GM18508 (cell line): ENCODE data around the gene MINDY4.

Experiments
- ATAC-seq: cut with Tn5 transposase; IDR thresholded peaks from one replicate; pipeline ENCODE4 v1.9.1; 2021; ENCODE audit warnings: moderate number of reproducible peaks; ENCODE audit not compliant: insufficient read depth, unreplicated experiment

Gene MINDY4

DNA sequence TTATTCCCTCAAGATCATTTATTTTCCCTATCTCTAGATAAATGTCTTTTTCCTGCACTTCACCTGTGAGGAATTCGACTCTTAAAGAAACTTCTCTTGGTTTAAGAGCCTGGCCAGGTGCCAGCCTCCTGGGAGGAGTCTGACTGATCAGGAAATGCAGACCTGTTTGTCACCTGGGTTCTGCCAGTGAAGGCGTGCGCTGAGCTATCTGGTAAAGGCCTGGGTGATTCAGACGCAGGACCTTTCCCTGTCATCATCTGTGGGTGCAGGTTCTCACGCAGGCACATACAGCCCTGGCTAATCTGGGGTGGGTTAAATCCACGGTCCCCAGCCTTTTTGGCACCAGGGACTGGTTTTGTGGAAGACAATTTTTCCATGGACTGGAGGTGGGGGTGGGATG is 75.2 kb downstream of the MINDY4 start:
- no peak for ATAC-seq

DNA sequence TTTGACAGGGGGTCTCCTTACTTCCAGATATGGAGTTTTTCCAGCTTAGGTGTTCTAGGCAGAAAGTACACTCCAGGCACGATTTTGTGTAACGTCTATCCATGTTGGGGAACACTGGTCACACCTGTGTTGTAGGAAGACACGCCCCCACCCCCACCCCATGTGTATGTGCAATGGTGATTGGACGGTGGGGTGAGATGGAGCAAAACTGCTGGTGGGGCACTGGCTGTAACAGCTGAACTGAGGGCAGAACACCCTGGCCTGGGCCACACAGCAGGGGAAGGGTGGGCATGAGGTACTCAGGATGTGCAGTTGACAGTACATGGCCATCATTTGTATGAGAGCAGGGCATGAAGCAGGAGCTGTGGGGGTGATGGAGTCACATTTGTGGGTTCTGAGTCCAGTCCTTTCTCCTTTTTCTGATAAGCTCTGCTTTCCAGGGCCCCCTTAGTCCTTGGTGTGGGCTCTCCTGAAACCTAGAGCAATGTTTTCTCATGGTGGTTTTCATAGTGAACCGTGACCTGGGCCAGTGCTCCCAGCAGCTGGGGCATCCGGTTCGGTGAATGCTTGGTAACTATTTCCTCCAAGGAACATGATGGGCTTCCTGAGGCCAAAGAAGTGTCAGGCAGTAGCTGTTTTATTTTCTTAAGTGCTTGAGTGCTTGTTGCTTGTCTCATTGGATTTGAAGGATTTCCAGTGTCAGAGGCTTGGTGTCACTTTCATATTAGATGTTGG is 77.1 kb downstream of the MINDY4 start:
- no peak for ATAC-seq

DNA sequence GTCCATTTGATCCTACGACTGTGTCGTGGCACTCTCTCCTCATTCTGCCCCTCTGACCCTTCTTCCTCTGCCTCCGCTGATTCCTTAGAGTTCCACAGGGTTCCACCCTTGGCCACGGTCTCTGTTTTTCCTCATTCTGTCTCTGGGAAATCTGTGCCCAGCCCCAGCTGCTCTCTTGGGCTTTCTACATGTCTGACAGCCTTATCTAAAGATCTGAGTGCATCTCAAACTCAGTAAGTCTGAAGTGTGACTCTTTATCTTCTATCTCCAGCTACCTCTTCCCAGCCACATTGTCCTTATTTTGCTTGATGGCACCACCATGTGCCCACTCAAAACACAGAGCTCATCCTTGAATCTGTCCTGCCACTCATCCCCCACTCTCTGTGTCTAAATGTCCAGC is 78.3 kb downstream of the MINDY4 start:
- ATAC-seq, result no peak

DNA sequence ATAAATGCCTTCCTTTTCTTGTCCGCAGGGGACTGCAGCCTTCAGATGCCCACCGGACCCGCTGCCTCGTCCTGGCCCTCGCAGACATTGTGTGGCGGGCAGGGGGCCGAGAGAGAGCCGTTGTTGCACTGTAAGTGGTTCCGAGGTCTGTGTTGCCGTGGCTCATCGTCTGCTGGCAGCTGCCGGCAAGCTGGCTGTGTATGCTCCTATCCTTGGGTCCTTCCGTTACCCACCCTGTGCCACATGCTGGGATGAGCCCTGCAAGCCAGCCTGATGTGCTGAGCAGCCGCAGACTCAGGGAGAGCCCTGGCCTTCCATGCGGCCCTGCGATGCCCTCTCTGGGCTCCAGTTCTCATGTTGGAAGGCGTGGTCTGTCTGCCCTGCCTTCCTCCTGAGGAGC is 79.2 kb downstream of the MINDY4 start:
- no peak for ATAC-seq

DNA sequence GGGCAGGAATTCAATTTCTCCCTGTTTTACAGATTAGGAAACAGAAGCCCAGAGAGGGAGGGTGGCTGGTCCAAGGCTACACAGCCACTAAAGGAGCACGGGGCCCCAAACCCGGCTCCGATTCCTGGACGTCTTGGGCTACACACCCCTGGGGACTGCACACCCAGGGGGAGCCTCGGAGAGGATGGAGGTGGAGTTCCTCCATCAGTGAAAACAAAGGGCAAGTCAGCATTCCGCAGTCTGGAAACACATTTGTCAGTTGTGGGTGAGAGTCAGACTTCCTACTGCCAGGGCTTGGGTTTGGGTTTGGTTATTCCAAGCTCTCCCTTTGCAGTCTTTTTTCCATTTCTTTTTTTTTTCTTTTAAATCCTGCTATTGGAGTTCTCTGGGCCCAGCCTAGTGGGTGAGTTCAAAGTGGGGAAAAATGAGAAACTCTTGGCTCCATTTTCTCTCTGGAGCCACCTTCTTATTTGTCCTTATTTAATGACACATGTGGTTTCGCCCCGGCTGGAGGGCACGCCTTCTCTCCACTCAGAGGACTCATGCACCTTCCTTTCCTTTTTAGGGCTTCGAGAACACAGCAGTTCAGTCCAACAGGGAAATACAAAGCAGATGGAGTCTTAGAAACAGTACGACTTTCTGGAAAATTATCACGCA is 80.6 kb downstream of the MINDY4 start:
- ATAC-seq, result no peak

DNA sequence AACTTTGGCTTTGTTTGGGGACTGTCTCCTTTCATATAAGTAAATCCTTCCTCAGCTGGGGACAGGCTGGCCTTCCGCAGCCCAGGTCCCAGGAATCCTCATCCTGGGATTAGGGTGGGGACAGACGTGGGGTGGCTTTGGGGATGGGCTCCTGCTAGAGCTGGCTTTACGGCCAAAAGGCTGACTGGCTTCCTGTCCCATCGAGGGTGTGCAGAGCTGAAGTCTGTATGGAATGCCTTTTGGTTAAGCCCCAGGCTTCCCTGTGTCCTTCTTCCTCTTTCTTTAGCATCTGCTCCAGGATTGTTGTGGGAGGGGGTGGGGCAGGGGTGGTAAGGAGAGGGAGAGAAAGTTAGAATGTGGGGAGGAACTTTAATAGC is 81.1 kb downstream of the MINDY4 start:
- ATAC-seq, result no peak

DNA sequence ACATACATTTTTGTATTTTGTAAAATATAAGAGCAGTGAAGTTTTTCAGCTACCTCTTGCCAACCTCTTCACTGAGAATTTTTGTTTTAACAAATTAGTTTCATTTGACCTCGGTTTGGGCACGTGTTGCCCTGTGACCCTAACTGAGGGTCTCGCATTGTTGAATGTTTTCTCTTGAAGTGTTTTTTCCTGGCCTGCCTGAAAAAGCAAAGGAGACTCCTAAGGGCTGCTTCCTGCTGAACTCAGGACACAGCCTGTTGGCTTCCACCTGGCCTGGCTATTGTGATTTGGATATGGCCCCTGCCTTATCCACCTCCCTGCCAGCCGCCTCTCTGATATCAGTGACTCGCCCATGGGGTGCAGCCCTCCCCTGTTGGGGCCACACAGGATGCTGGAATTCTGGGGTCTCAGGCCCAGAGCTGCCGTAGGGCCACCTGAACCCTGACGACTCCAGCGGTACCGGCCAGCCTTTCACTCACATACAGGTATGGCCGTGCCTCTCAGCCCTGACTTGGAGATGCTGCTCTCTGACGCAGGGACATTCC is 81.6 kb downstream of the MINDY4 start:
- no peak for ATAC-seq

DNA sequence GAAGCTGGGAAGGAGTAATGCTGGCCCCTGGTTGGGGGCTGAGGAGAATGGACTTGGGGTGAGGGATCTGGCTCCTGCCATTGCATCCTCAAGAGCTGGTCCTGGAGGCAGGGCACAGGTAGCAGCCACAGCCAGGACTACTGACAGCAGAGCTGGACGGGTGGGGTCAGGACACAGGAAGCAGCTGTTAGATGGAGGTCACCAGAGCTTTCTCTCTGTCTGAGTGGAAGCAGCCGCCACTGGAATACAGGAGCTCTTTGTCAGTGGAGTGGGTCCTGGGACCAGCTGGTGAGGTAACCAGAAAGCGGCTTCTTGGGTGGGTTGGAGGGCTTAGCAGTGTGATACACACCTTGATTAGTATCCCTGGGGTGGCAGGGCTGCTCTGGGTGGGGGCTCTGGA is 82.4 kb downstream of the MINDY4 start:
- no peak for ATAC-seq

DNA sequence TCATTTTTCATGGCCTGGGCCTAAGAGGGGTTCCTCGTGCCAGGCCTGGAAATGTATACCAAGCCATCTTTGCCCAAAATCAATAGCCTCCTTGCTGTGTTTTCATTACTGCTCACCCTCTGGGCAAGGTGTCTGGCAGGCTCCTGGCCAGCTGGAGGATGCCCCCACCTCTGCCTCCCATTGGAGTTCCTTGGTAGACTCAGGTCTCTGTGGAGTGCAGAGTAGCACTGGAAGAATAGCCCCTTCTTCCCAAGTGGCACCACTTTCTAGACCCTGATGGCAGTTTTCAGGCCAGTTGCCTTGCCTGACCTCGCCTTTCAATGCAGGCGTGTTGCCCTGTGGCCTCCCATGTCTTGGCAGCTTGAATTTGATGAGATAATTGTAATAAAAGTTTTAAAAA is 84.7 kb downstream of the MINDY4 start:
- ATAC-seq, result no peak

DNA sequence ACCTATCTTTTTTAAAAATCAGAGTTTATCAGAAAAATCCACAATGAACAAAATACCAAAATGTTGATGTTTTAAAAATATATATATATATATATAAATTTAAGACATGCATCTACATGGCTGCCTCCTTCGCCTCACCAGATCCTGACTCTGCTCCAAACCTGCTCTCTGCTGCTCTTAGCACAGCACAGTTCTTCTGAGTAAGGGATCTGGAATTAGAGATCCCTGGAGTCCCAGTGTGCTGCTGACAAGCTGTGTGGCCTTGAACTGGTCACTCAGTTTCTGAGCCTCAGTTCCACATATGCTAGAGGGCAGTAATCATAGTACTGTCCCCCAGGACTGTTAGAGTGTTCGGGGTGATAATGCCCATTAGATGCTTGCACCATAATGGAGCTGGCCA is 87.4 kb downstream of the MINDY4 start:
- no peak for ATAC-seq

DNA sequence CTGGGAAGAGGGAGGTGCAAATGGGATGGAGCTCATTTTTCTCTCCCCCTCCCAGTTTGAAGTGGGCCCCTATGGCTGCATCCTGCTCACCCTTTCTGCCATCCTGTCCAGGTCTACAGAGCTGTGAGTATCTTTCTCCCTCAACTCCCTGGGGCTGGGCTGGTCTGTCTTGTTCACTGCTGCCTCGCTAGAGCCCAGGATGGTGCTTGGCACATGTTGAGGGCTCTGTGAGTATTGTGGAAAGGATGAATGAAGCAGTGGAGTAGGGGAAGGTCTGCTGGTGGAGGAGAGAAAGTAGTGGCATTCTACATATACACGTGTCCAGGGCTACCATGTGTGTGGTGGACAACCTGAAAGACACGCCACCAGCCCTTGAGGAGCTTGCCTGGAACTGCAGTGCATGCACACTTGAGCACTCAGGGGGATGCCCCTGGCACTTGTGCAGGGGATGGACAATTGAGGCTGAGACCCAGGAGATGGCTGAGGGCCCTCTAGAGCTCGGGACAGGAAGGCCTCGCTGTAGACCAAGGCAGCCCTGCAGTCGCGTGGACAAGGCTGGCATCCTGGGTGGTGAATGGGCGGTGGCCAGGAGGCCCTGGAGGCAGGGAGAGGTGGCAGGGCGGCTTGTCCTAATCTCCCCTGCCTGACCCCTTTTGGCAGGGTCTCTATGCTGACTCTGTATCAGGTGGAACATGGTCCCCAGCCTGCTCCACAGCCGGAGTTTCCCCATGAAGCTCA is 88.2 kb downstream of the MINDY4 start:
- no peak for ATAC-seq

DNA sequence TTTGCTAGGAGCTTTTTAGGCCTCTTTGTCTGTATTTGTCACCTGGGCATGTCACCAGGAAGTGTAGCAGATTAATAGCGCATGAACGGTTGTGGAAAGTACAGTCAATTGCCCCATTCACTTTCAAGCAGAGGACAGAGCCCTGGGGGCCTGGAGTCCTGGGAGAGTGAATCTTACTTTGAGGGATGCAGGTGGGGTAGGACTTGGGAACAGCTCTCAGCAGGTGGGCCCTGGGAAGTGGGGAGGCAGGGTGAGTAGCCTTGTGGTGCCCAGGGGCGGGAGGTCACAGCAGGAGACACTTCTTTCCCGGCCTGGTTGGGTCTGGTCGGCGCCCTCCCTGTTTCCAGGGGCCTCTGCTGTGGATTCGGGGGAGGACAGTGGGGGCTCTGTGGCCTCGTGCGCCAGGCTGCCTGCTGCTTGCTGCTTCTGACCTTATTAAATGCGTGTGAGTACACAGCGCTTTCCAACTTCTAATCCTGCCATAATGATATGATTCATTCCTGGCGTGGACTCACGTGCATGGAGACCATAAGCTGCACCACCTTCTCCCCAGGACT is 88.8 kb downstream of the MINDY4 start:
- no peak for ATAC-seq

DNA sequence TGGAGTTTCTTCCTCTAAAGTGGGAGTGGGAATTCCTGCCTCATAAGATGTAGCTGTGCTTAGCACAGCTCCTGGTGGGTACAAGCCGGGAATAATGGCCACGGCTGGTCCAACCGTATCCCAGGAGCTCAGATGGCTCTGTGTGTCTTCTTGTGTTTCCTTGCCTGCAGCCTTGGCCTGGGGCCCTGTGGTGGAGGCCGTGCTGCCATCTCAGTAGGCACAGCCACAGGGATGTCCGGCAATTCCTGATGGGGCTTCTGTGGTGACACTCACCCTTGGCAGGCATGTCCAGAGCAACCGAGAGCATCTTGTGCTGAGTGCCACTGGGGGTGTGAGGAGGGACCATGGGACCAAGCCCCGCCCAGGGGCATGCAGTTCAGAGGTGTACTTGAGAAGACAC is 90.4 kb downstream of the MINDY4 start:
- no peak for ATAC-seq

DNA sequence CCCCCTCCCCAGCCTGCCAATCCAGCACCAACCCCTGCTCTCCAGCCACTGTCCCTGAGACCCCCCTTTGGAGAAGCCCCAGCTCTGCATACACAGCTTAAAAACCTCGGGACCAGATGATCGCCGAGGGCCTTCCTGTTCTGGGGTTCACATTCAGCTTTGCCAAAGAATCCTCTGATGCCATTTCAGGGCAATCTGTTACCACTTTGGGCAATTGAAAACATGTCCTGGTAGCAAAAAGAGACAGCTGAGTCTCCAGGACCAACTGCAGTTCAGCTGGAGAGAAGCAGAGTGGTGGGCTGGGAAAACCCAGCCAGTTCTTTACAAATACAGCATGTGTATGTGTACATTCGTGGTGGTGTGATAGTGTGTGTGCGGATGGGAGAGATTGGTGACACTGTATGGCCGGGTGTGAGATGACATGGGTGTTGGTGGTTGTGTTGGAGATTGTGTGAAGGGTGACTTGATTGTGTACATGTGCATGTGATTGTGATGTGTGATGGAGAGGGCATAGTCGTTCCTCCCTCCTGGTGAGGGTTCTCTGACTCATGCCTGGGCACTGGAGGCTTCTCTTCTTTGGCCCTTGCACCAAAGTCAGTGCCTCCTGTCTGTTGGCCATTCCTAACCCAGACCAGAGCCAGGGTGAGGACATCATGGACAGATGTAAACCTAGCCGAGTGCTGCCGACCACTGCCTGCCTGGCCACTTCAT is 91.9 kb downstream of the MINDY4 start:
- no peak for ATAC-seq

DNA sequence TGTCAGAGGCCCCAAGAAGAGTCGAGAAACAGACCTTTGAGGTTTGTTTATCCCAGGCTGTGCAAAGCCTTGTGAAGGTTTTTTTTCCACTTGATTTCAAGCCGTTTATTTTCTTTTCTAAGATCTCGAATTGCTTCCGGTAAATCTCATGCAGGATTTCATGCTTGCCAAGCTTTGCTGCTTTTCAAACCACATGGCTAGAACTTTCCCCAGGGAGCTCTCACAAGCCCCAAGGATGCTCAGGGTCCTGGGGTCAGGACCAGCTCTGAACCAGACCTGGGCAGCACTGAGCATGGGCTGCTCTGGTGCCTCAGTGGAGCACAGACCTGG is 92.5 kb downstream of the MINDY4 start:
- ATAC-seq, result no peak

DNA sequence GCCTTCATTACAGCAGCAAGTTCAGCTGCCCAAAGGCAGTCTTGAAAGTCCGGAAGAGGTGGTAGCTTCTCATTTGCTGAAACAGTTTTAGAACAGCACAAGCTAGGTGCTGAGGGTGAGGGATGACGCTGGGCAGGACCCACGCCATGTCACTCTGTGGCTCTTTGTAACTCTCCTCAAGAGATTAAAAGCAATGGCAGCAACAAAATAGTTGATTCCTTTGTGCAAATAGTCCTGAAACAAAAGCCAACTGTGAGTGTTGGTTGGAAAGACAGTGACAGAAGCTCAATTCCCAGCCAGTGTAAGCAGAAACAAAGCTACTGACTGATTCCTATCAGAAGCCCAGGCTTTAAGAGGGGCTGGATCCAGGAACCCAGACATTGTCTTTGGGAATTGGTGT is 92.9 kb downstream of the MINDY4 start:
- no peak for ATAC-seq

DNA sequence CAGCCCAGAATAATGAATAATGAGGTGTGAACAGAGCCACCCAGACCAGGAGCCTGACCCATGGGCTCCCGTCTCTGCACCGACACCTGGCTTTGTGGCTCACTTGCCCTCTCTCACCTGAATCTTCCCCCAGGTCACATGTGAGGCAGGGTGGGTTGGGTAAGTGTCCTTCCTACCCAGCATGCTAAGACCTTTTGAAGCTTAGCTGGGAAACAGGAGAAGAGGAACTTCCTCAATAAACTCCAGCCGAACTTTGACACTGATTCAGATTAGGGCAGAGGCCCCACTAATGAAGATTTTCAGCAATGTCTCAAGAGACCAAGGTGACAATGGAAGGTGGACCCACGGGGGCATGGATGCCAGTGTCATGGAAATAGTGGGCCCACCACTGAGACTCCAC is 93.9 kb downstream of the MINDY4 start:
- ATAC-seq, result no peak

DNA sequence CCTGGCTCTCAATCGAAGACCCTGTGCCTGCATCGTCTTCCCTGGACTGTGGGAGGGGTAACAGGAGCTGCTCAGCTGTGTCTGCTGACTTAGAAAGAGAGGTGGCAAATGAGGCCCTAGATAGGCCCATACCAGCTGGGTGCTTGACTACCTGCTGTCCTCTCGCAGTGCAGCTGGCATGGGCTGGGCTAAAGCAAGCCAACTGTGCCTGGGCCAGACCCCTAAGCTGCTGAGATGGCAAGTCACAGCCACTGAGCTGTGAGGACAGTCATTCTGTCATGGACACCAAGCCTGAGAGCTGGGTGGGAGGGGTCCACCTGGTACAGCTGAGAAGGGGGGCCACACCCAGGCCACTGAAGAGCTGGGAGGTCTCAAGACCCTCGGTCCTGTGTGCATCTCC is 94.6 kb downstream of the MINDY4 start:
- no peak for ATAC-seq

DNA sequence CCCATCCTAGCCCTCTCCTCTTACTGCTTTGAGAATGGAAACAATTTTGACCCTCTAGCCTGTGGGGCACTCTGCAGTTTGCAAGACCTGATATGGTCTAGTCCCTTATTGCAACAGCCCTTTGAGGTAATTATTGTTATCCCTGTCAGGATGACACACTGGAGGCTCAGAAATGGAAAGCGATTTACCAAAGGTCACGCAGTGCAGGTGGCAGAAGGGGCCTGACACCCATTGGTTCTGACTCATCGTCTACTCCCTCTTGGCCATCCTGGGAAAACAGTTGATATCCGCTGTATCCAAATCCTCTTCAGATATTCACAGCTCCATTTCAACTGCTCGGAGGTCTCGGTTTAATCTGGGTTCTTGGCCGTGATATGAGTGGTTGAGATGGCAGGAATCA is 95.7 kb downstream of the MINDY4 start:
- ATAC-seq, result no peak

DNA sequence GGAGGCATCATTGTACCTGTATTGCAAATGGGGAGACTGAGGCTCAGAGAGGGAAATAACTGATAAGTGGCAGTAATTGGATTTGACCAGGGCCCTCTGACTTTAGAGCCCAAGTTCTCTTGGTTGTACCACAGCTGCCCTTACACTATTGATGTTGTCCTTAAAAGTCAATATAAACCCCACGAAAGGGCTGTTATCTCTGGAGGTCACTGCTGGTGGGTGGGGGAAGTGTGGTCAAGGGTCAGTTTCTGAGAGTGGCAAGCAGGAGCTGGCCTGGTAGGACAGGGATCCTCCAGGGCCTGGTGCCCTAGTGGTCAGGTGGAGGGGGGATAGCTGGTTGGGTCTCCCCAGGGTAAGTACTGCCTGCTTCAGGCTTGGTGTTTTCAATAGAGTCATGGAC is 96.3 kb downstream of the MINDY4 start:
- ATAC-seq, result no peak
